Gastroesophageal sphincter (tissue), 4 donors: ENCODE results near the gene CLEC4A. TPM values are rescaled to one million over a fixed set of nuclear protein-coding genes. Genes with fewer than 3 reads are reported as not detected.
"Not testable (repeated sequence)": the region's sequence is repeated elsewhere in the genome, so short reads cannot be mapped to it uniquely, and the experiment has no call there.

Experiments
- ATAC-seq: fragments of 150-250 bp; one replicate; pipeline ENCODE4 v1.9.1; 2016; ENCODE audit warnings: mild to moderate bottlenecking, moderate library complexity
- H3K27ac ChIP-seq, 4 donors: fragments of 200-600 bp; sonication (generic) in 3 of 4; 1 replicate in 3 of 4; 2 replicates in 1 of 4; pipeline ENCODE4 v1.5.1; 2016 to 2019
- H3K27me3 ChIP-seq: fragments of 200-600 bp; sonication (generic); one replicate; pipeline ENCODE4 v1.5.1; 2019
- H3K36me3 ChIP-seq, 2 donors: fragments of 200-600 bp; sonication (generic); one replicate each; pipeline ENCODE4 v1.5.1; 2019; ENCODE audit warnings: control low read depth in 1 of 2
- H3K4me1 ChIP-seq, 3 donors: fragments of 200-600 bp; sonication (generic); 1 replicate in 2 of 3; 2 replicates in 1 of 3; pipeline ENCODE4 v1.5.1; 2016 to 2019; ENCODE audit warnings: control low read depth in 2 of 3
- H3K4me3 ChIP-seq, 2 donors: fragments of 200-600 bp; sonication (generic); one replicate each; pipeline ENCODE4 v1.5.1; 2019; ENCODE audit warnings: mild to moderate bottlenecking in 1 of 2, moderate library complexity in 1 of 2
- H3K9me3 ChIP-seq, 3 donors: fragments of 200-600 bp; sonication (generic); one replicate each; pipeline ENCODE4 v1.5.1; 2017 to 2019; ENCODE audit warnings: control low read depth in 2 of 3
- EP300 ChIP-seq: sonication (generic); formaldehyde crosslinking; IDR thresholded peaks from one replicate; pipeline ENCODE4 v1.6.1; 2017; ENCODE audit warnings: antibody characterized with exemption, mild to moderate bottlenecking
- POLR2A ChIP-seq, 2 donors: fragments of 450-650 bp; IDR thresholded peaks; one replicate each; pipeline ENCODE4 v1.6.1; 2017; ENCODE audit warnings: antibody characterized with exemption in 2 of 2, mild to moderate bottlenecking in 2 of 2, moderate library complexity in 1 of 2
- POLR2AphosphoS5 ChIP-seq: sonication (generic); formaldehyde crosslinking; IDR thresholded peaks from one replicate; pipeline ENCODE4 v1.6.1; 2017; ENCODE audit warnings: antibody characterized with exemption
- WGBS, 2 donors: methylation state at CpG; one replicate each; pipeline ENCODE4 v1.1.5; 2018; ENCODE audit warnings: low coverage in 1 of 2; 5-methylcytosine and 5-hydroxymethylcytosine counted together
- total RNA-seq, 4 donors: library from RNA; depleted of rRNA; stranded (reverse); fragments of >200 nt; gene quantifications; one replicate each; pipeline ENCODE4 v1.1.0, GENCODE V29; 2016
- TF ChIP-seq, protein P1 (sequence below), 4 experiments: fragments of 200-600 bp in 2 of 4; fragments of 450-650 bp in 2 of 4; sonication (generic) in 1 of 4; IDR thresholded peaks; one replicate each; pipeline ENCODE4 v1.5.1; 2017 to 2019; ENCODE audit warnings: antibody characterized with exemption in 4 of 4, mild to moderate bottlenecking in 2 of 4, moderate library complexity in 2 of 4

CLEC4A gene
- total RNA-seq, 4 donors from 2014 or later = 1.5 to 4.0 (median 3.0) TPM; not detected in 1

DNA sequence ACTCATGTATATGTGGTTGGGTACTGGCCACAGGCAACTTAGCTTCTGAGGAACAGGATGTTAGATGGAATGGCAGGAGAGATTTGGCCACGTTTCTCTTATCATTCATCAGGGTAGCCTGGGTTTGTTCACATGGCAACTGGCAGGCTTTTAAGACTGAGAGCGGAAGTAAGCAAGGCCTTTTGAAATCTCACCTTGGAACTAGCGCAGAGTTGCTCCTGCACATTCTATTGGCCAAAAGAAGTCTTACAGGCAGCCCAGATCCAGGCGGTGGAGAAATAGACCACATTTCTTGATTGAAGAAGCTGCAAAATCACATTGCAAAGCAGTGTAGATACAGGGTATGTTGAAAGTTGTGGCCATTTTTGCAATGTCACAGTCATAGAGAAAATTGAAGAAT lies 3.7 kb downstream of the CLEC4A start:
- Histone ChIP-seq H3K27me3 (no peaks in the 10 kb centered on the region), H3K4me3 (no peak overlapping the region), H3K27ac (no peak overlapping the region), H3K4me1 (no peaks in the 10 kb centered on the region), H3K36me3 (peaks cover 0 to 37% of the 10 kb centered on the region in 2 donors), H3K9me3 (no peaks in the 10 kb centered on the region)
- no peak for ATAC-seq
- WGBS, 2 donors = 61% methylated on average over 3 of the region's 4 CpGs; no CpG with 5 or more reads in 1 of the 2 donors
- TF ChIP-seq, protein P1, sequence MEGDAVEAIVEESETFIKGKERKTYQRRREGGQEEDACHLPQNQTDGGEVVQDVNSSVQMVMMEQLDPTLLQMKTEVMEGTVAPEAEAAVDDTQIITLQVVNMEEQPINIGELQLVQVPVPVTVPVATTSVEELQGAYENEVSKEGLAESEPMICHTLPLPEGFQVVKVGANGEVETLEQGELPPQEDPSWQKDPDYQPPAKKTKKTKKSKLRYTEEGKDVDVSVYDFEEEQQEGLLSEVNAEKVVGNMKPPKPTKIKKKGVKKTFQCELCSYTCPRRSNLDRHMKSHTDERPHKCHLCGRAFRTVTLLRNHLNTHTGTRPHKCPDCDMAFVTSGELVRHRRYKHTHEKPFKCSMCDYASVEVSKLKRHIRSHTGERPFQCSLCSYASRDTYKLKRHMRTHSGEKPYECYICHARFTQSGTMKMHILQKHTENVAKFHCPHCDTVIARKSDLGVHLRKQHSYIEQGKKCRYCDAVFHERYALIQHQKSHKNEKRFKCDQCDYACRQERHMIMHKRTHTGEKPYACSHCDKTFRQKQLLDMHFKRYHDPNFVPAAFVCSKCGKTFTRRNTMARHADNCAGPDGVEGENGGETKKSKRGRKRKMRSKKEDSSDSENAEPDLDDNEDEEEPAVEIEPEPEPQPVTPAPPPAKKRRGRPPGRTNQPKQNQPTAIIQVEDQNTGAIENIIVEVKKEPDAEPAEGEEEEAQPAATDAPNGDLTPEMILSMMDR (IDR thresholded peaks at IDR 0.05) = no peak
- TF ChIP-seq EP300 (no peak), POLR2AphosphoS5 (no peak), POLR2A (IDR thresholded peaks at IDR 0.05) (no peak)

DNA sequence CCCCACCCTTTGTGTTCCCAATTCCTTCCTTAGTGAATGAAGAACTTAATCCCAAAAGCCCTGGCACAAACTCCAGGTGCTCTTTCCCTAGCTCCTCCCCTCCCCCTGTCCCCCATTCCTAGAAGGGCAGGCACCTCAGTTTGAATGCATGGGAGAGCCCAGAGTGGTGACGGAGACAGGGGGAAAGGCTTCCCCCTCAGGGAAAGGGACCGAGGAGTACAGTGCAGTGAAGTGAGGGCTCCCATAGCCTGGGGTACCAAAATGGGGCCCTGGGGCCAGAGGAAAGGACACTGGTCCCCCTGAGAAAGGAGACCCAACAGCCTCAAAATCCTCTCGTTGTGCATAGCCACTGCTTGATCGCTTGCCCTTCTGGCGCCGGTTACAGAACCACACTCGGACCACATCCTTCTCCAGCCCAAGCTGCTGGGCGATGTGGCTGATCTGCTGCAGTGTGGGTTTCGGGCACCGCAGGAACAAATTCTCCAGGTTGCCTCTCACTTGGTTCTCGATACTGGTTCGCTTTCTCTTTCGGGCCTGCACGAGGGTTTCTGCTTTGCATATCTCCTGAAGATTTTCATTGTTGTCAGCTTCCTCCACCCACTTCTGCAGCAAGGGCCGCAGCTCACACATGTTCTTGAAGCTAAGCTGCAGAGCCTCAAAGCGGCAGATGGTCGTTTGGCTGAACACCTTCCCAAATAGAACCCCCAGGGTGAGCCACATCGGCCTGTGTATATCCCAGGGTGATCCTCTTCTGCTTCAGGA lies 10.4 kb downstream of the CLEC4A start:
- not testable (repeated sequence) for H3K27ac ChIP-seq, H3K9me3 ChIP-seq, H3K27me3 ChIP-seq, H3K4me3 ChIP-seq, H3K4me1 ChIP-seq, ATAC-seq
- H3K36me3 ChIP-seq = peaks cover 0 to 60% of the 10 kb centered on the region in 2 donors
- 92 to 96% methylated on average over 6 to 9 of the region's 18 CpGs for WGBS, 2 donors

DNA sequence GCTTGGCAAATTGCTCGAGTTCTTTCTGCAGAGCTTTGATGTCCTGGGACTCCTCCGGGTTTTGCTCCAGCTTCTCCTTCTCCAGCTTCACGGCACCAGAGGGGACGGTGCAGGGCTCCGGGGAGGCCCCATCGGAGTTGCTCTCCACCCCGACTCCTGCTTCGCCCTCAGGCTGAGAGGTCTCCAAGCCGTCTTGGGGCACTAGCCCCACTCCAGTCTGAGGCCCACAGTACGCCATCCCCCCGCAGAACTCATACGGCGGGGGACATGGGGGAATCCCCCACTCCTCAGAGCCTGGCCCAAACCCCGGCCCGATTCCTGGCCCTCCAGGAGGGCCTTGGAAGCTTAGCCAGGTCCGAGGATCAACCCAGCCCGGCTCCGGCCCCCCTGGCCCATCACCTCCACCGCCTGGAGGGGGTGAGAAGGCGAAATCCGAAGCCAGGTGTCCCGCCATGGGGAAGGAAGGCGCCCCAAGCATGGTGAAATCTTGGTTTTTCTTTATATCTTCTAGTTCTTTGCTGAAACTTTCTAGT lies 11.0 kb downstream of the CLEC4A start:
- WGBS, 2 donors = 91 to 98% methylated on average over 6 to 13 of the region's 23 CpGs
- not testable (repeated sequence) for H3K9me3 ChIP-seq, H3K4me1 ChIP-seq, H3K27ac ChIP-seq, H3K27me3 ChIP-seq, ATAC-seq, H3K4me3 ChIP-seq
- H3K36me3 ChIP-seq = peaks cover 0 to 62% of the 10 kb centered on the region in 2 donors

DNA sequence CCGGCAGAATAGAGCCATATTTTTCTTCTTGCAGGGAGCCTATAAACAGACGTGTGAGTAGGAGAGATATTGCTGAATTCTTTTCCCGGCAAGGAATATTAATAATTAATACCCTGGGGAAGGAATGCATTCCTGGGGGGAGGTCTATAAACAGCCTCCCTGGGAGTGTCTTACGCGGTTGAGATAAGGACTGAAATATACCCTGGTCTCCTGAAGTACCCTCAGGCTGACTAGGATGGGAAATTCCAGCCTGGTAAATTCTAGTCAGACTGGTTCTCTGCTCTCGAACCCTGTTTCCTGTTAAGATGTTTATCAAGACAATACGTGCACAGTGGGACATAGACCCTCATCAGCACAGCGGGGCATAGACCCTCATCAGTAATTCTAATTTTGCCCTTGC lies 18.2 kb downstream of the CLEC4A start:
- WGBS, 2 donors = 79 to 97% methylated on average over 7 of the region's 8 CpGs
- not testable (repeated sequence) for H3K27me3 ChIP-seq, H3K4me3 ChIP-seq, ATAC-seq, H3K9me3 ChIP-seq, H3K27ac ChIP-seq
- Histone ChIP-seq H3K4me1 (peaks cover 0 to 14% (median 0%) of the 10 kb centered on the region in 3 donors), H3K36me3 (peaks cover 0 to 39% of the 10 kb centered on the region in 2 donors)

DNA sequence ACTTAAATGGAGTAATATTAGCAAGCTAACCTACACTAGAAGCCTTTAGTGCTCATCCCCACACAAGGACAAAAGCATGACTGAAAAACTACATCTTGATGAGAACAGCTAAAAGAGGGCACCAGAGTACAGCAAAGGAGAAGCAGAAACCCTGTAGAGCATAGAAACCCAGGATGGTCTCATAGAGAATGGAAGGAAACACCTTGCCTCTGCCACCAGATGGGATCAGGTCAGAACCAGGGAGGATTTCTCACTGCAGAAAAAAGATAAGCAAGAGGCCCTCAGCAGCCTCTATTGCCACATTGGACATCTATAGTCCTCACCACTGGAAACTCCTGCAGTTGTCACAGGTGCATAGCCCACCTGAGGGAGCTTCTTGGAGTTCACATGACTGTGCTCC lies 19.8 kb downstream of the CLEC4A start:
- Histone ChIP-seq H3K36me3 (peaks cover 0 to 23% of the 10 kb centered on the region in 2 donors), H3K9me3 (peaks cover 0 to 5% (median 0%) of the 10 kb centered on the region in 3 donors), H3K4me1 (peaks cover 0 to 16% (median 0%) of the 10 kb centered on the region in 3 donors), H3K27me3 (no peaks in the 10 kb centered on the region), H3K27ac (no peak overlapping the region), H3K4me3 (no peak overlapping the region)
- TF ChIP-seq POLR2AphosphoS5 (no peak), POLR2A (IDR thresholded peaks at IDR 0.05) (no peak), EP300 (no peak)
- TF ChIP-seq, protein P1 (IDR thresholded peaks at IDR 0.05) = no peak
- ATAC-seq = no peak

DNA sequence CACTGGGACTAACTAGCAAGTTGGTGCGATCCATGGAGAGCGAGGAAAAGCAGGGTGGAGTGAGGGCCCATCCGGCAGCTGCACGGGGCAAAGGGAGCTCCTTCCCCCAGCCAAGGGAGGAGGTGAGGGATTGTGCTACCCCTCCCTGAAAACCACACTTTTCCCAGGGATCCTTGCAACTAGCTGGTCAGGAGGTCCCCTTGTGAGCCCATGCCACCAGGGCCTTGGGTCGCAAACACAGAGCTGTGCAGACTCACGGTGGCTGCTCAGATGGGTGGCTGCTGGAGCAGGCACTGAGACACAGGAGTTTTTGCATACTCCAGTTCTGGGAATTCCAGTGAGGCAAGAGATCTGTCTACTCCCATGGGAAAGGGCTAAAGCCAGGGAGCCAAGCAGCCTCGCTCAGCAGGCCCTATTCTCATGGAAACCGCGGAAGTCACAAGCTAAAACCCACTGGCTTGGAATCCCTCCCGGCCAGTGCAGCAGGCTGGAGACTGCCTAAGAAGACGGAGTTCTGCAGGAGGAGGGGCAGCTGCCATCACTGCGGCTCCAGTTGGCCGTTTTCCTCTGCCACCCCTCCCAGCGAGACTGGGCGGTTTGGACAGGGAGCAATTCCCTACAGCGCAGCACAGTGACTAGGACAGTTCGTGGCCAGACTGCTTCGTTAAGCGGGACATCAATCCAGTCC lies 22.5 kb downstream of the CLEC4A start:
- H3K27ac ChIP-seq = peak overlapping the region in 3 of 4 donors; percentile 22 to 24 (median 24)
- TF ChIP-seq EP300 (no peak), POLR2AphosphoS5 (no peak), POLR2A (IDR thresholded peaks at IDR 0.05) (no peak)
- TF ChIP-seq, protein P1 (IDR thresholded peaks at IDR 0.05) = no peak
- ATAC-seq = peak; percentile 70
- peaks cover 0 to 16% (median 0%) of the 10 kb centered on the region in 3 donors for H3K4me1 ChIP-seq
- peaks cover 0 to 4% (median 0%) of the 10 kb centered on the region in 3 donors for H3K9me3 ChIP-seq
- peaks cover 0 to 11% of the 10 kb centered on the region in 2 donors for H3K36me3 ChIP-seq
- WGBS, 2 donors = 10 to 59% methylated on average over 2 to 5 of the region's 19 CpGs
- H3K27me3 ChIP-seq = no peaks in the 10 kb centered on the region
- peak overlapping the region in 1 of 2 donors; percentile 29 for H3K4me3 ChIP-seq
